ENCODE results near the gene CACNA1C.

- TF ChIP-seq FOS (IDR thresholded peaks at IDR 0.05; ENCODE audit: low read depth, low read length) (no peak), CTCF (conservative IDR thresholded peaks at IDR 0.05; ENCODE audit: low read depth, low read length) (no peak), MXI1 (IDR thresholded peaks at IDR 0.05; ENCODE audit: borderline replicate concordance, low read depth, low read length) (no peak), CEBPB (IDR thresholded peaks at IDR 0.05; ENCODE audit: low read depth, low read length) (no peak), CHD1 (IDR thresholded peaks at IDR 0.05; ENCODE audit: low read depth, low read length) (no peak), POLR2A (IDR thresholded peaks at IDR 0.05; ENCODE audit: low read depth, low read length) (no peak)
These were observed 594.4 kb downstream of the CACNA1C start for GRCh38 chr12:2647186-2647585.

Measured in IMR-90 (cell line).